ENCODE data around the gene DCT.

Gene DCT

GRCh38 chr13:94462670-94463069, 16.8 kb downstream of the DCT start:
- H3K4me3 ChIP-seq (ENCODE audit: low read depth, low read length), result no peak overlapping the region
- DNase-seq (ENCODE audit: low read depth, low spot score), result no peak
- TF ChIP-seq, protein P1, sequence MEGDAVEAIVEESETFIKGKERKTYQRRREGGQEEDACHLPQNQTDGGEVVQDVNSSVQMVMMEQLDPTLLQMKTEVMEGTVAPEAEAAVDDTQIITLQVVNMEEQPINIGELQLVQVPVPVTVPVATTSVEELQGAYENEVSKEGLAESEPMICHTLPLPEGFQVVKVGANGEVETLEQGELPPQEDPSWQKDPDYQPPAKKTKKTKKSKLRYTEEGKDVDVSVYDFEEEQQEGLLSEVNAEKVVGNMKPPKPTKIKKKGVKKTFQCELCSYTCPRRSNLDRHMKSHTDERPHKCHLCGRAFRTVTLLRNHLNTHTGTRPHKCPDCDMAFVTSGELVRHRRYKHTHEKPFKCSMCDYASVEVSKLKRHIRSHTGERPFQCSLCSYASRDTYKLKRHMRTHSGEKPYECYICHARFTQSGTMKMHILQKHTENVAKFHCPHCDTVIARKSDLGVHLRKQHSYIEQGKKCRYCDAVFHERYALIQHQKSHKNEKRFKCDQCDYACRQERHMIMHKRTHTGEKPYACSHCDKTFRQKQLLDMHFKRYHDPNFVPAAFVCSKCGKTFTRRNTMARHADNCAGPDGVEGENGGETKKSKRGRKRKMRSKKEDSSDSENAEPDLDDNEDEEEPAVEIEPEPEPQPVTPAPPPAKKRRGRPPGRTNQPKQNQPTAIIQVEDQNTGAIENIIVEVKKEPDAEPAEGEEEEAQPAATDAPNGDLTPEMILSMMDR (IDR thresholded peaks at IDR 0.05; ENCODE audit: low read depth, low read length), result no peak
- in situ Hi-C loops (cut with HindIII; ENCODE audit: low sequenced_read_pairs), result no loop called here

DNA sequence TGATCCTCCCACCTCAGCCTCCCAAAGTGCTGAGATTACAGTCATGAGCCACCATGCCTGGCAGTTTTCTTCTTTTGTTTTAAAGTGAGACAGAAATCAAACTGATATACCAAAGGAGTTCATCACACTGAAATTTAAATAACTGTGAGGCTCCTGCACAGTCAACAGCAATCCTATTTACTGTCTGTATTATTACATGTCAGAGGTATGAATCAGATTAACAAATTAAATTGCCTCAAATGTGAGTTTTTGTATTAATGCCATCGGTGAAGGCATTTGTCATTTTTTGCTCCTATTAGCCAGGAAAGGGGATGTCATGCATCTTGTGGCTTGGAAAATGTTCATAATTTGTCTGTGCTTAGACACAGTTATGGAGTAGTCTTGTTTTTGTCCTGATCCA, 20.4 kb downstream of the DCT start:
- in situ Hi-C loops (cut with HindIII; ENCODE audit: low sequenced_read_pairs), result no loop called here
- no peak for DNase-seq (ENCODE audit: low read depth, low spot score)
- TF ChIP-seq, protein P1 (IDR thresholded peaks at IDR 0.05; ENCODE audit: low read depth, low read length), result no peak
- no peak overlapping the region for H3K4me3 ChIP-seq (ENCODE audit: low read depth, low read length)

DNA sequence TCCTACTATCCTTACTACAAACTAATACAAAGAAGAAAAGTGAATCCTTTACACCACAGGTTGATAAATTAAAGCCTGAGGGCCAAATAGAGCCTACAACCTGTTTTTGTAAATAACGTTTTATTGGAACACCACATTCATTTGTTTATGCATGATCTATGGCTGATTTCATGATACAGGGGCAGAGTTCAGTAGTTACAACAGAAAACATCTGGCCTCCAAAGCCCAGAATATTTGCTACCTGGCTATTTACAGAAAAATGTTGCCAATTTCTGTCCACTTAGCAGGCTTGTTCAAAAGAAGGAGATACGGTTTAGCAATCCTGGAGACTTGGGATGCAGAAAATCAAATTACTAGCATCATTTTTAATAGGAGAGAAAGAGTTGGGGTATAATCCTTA, 24.1 kb downstream of the DCT start:
- in situ Hi-C loops (cut with HindIII; ENCODE audit: low sequenced_read_pairs), result no loop called here
- DNase-seq (ENCODE audit: low read depth, low spot score), result no peak
- H3K4me3 ChIP-seq (ENCODE audit: low read depth, low read length), result no peak overlapping the region

DNA sequence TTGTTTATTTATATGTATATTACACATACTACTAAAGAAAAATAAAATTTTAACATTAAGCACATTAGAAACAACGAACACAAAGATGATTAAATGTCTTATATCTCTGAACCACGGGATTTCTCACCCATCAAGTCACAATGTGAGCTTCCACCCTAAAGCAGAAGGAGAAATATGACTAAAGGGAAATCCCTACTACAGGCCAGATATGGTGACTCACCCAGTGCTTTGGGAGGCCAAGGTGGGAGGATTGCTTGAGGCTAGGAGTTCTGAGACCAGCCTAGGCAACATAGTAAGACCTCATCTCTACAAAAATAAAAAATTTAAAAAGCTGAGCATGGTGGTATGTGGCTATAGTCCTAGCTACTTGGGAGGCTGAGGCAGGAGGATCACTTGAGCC, 24.6 kb downstream of the DCT start:
- DNase-seq (ENCODE audit: low read depth, low spot score), result no peak
- in situ Hi-C loops (cut with HindIII; ENCODE audit: low sequenced_read_pairs), result no loop called here
- TF ChIP-seq, protein P1 (IDR thresholded peaks at IDR 0.05; ENCODE audit: low read depth, low read length), result no peak
- no peak overlapping the region for H3K4me3 ChIP-seq (ENCODE audit: low read depth, low read length)

More for the DNA sequence above, 24.1 kb downstream of the DCT start:
- TF ChIP-seq, protein P1 (IDR thresholded peaks at IDR 0.05; ENCODE audit: low read depth, low read length), result no peak

DNA sequence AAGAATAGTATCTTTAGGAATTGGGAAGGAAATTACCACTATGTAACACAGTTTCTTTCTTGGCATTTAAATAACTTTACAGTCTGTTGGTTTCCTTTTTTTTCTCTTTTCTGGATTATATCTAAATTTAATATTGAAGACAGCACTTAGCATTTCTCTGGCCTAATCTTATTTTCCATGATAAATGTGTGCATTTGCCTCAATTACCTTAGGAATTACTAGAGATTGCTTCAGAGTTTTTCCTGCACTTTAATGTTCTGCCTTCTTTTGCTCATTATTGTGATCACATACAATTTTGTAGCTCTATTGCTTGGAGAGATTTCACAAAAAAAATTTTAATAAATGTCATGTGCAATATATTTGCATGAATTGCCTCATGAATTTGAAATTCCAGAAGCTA, 25.1 kb downstream of the DCT start:
- H3K4me3 ChIP-seq (ENCODE audit: low read depth, low read length), result no peak overlapping the region
- no peak for DNase-seq (ENCODE audit: low read depth, low spot score)
- TF ChIP-seq, protein P1 (IDR thresholded peaks at IDR 0.05; ENCODE audit: low read depth, low read length), result no peak
- in situ Hi-C loops (cut with HindIII; ENCODE audit: low sequenced_read_pairs), result no loop called here

GRCh38 chr13:94444826-94445225, 34.7 kb downstream of the DCT start:
- TF ChIP-seq, protein P1 (IDR thresholded peaks at IDR 0.05; ENCODE audit: low read depth, low read length), result no peak
- DNase-seq (ENCODE audit: low read depth, low spot score), result no peak
- no peak overlapping the region for H3K4me3 ChIP-seq (ENCODE audit: low read depth, low read length)
- in situ Hi-C loops (cut with HindIII; ENCODE audit: low sequenced_read_pairs), result no loop called here

All from astrocyte of the spinal cord (primary cell).